Heart left ventricle (tissue), 16 donors: ENCODE results near the gene CEP85. TPM values are rescaled to one million over a fixed set of nuclear protein-coding genes. Genes with fewer than 3 reads are reported as not detected.

ENCODE experiments used
- ATAC-seq, 4 donors: fragments of 200-7000 bp; cut with Tn5 transposase; one replicate each; pipeline ENCODE4 v1.9.1; 2020 to 2022; ENCODE audit warnings: moderate library complexity in 4 of 4, mild to moderate bottlenecking in 3 of 4, moderate number of reproducible peaks in 1 of 4
- DNase-seq, 5 donors: peaks; one replicate each; pipeline ENCODE4 v3.0.0-alpha.2; 2020
- H3K27ac ChIP-seq, 12 donors: fragments of 200-600 bp; sonication (generic) in 4 of 12; one replicate each; pipeline versions ENCODE4 v1.5.0 to v1.8.0; 2016 to 2022; ENCODE audit warnings: mild to moderate bottlenecking in 2 of 12
- H3K27me3 ChIP-seq, 9 donors: fragments of 200-600 bp; sonication (generic) in 2 of 9; one replicate each; pipeline versions ENCODE4 v1.5.1 to v1.8.0; 2016 to 2022; ENCODE audit warnings: mild to moderate bottlenecking in 3 of 9
- H3K36me3 ChIP-seq, 9 donors: fragments of 200-600 bp; sonication (generic) in 2 of 9; one replicate each; pipeline versions ENCODE4 v1.5.0 to v1.8.0; 2018 to 2022; ENCODE audit warnings: mild to moderate bottlenecking in 2 of 9
- H3K4me1 ChIP-seq, 12 donors: fragments of 200-600 bp; sonication (generic) in 4 of 12; one replicate each; pipeline versions ENCODE4 v1.5.0 to v1.8.0; 2016 to 2022; ENCODE audit warnings: mild to moderate bottlenecking in 3 of 12
- H3K4me3 ChIP-seq, 12 donors: fragments of 200-600 bp; sonication (generic) in 4 of 12; one replicate each; pipeline versions ENCODE4 v1.5.0 to v1.8.0; 2017 to 2022; ENCODE audit warnings: mild to moderate bottlenecking in 9 of 12, moderate library complexity in 4 of 12
- H3K9me3 ChIP-seq, 12 donors: fragments of 200-600 bp; sonication (generic) in 4 of 12; one replicate each; pipeline versions ENCODE4 v1.5.0 to v1.8.0; 2016 to 2022; ENCODE audit warnings: mild to moderate bottlenecking in 1 of 12
- POLR2A ChIP-seq, 2 donors: fragments of 450-650 bp; IDR thresholded peaks; one replicate each; pipeline ENCODE4 v1.6.1; 2017; ENCODE audit warnings: antibody characterized with exemption in 2 of 2, mild to moderate bottlenecking in 2 of 2, moderate library complexity in 2 of 2
- WGBS, 4 donors: extraction: QIAGEN DNeasy Blood & Tissue Kit in 2 of 4; methylation state at CpG; one replicate each; pipeline versions ENCODE4 v1.1.5 to v1.1.7; 2013 to 2018; 5-methylcytosine and 5-hydroxymethylcytosine counted together
- intact Hi-C, 10 donors: fragments of 100-400 bp; cut with DNase I; formaldehyde crosslinking; loops; one replicate each; pipeline versions ENCODE4 v1.11.1 to v1.14.2; 2022
- polyA plus RNA-seq, 2 donors: library from polyadenylated mRNA; stranded (reverse); fragments of 200-250 nt; gene quantifications; one replicate each; pipeline ENCODE4 v1.2.3, GENCODE V29; 2013
- total RNA-seq, 9 donors: library from RNA; depleted of rRNA in 2 of 9; stranded (reverse); fragments of >200 nt in 2 of 9; fragmentation: NEBNext Ultra II Directional in 3 of 9; extraction: Animal tissue kit (Norgen Biotek cat#: 25700) in 3 of 9; gene quantifications; one replicate each; pipeline versions ENCODE4 v1.1.0 to v1.2.4, GENCODE V29; 2016 to 2023
- TF ChIP-seq, protein P1 (sequence below), 12 donors: fragments of 200-600 bp; sonication (generic) in 4 of 12; IDR thresholded peaks; one replicate each; pipeline versions ENCODE4 v1.5.0 to v1.8.0; 2018 to 2022; ENCODE audit warnings: antibody characterized with exemption in 12 of 12, mild to moderate bottlenecking in 5 of 12
- donor health status: ischemic (EF 13 %, LVEDD 7.1; RV severe dilation, severe dysfunction).
- donor health status: healthy with polysubstance abuse.
- donor health status: DM: no; HTN: yes; CAD: no.
- donor health status: DM: no; HTN: no; CAD: no.
- donor health status: ischemic (EF 25% LVEDD 6.9; RV normal size, moderate dysfunction).
- donor health status: ischemic (EF 25% LVEDD 5.7; RV mildly dilated, moderate dysfunction).
- donor health status: healthy.
- donor health status: DM: yes; HTN: yes; CAD: no.
- donor health status: ischemic (EF 35%, LVEDD 5.7; RV mildly dilated, moderate dysfunction).
- donor health status: nonischemic (EF 11% LVEDD 7.7; RV severe dilation, severe dysfunction).
- donor health status: DM: yes; HTN: yes; CAD: no.
- donor health status: PGD.
- donor health status: ischemic (EF 29% LVEDD 5.4; RV normal size, mild dysfunction).
- donor health status: nonischemic (EF 23%, LVEDD 6.1; RV moderate dilation, normal function).

Gene CEP85
- total and polyA plus RNA-seq, 11 donors: 13.4 to 180 (median 41.6) TPM

DNA sequence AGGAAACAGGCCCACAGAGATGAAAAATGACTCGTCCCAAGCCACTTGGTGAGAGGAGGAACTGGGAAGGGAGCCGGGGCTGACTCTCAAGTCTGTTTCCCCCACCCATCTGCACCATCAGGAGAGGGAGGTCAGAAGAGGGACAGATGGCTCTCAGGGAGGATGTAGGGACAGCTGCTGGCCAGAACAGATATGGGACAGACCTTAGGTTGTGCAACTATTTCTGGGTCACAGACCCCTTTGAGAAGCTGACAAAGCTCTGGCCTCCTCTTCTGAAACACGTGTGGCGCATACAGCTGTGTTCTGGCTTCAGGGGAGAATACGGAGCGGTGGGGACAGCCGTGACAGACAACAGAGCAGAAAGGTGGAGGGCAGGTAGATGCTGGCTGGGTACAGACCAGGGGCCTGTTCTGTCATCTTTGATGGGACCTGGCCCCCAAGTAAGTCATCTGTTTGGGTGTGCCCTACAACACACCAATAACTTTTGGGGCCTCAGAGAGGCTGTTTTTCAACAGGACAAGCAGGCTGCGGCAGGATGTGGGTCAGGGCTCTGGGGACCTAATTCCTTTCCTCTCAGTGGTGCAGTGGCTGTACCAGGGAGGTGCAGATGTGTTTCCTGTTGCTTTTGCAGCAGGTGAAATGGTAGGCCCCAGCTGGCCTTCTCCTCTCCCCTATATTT, 53.2 kb downstream of the CEP85 start:
- no peak for TF ChIP-seq POLR2A (IDR thresholded peaks at IDR 0.05)
- TF ChIP-seq, protein P1, sequence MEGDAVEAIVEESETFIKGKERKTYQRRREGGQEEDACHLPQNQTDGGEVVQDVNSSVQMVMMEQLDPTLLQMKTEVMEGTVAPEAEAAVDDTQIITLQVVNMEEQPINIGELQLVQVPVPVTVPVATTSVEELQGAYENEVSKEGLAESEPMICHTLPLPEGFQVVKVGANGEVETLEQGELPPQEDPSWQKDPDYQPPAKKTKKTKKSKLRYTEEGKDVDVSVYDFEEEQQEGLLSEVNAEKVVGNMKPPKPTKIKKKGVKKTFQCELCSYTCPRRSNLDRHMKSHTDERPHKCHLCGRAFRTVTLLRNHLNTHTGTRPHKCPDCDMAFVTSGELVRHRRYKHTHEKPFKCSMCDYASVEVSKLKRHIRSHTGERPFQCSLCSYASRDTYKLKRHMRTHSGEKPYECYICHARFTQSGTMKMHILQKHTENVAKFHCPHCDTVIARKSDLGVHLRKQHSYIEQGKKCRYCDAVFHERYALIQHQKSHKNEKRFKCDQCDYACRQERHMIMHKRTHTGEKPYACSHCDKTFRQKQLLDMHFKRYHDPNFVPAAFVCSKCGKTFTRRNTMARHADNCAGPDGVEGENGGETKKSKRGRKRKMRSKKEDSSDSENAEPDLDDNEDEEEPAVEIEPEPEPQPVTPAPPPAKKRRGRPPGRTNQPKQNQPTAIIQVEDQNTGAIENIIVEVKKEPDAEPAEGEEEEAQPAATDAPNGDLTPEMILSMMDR (IDR thresholded peaks at IDR 0.05): no peak
- peak overlapping the region in 1 of 12 donors; percentile 5 for H3K4me3 ChIP-seq
- intact Hi-C loops: loop anchor here in 3 of 10 donors (2.0 to 5.0 kb wide), 3 partner anchors 16 to 75 kb away; no protein-coding TSS in a partner anchor
- H3K27ac ChIP-seq: peak overlapping the region in 11 of 12 donors; percentile 26 to 98 (median 66)
- no peaks in the 10 kb centered on the region for H3K27me3 ChIP-seq
- ATAC-seq (peak; percentile 13 to 60 (median 52)), DNase-seq (peak in 2 of 5 donors; percentile 69 to 87)
- no peaks in the 10 kb centered on the region for H3K9me3 ChIP-seq
- H3K36me3 ChIP-seq: no peaks in the 10 kb centered on the region
- peaks cover 9 to 100% (median 37%) of the 10 kb centered on the region in 12 donors for H3K4me1 ChIP-seq
- 35 to 49% (median 45%) methylated on average over 8 of the region's 8 CpGs for WGBS, 4 donors

DNA sequence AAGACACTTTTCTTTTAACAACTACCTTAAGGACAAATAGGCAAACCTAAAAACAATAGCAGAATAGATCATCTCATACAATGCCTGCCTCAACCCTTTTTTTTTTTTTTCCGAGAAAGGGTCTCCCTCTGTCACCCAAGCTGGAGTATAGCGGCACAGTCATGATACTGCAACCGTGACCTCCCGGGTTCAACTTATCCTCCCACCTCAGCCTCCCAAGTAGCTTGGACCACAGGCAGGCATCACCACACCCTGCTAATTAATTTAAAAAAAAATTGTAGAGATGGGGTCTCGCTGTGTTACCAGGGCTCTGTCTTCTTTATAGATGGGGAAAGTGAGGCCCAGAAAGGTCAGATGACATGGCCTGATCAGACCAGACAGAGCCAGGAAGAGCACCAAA, 53.8 kb downstream of the CEP85 start:
- no peaks in the 10 kb centered on the region for H3K36me3 ChIP-seq
- DNase-seq: no peak
- peaks cover 9 to 100% (median 37%) of the 10 kb centered on the region in 12 donors for H3K4me1 ChIP-seq
- ATAC-seq: no peak
- no peaks in the 10 kb centered on the region for H3K9me3 ChIP-seq
- no peak for TF ChIP-seq POLR2A (IDR thresholded peaks at IDR 0.05)
- TF ChIP-seq, protein P1 (IDR thresholded peaks at IDR 0.05): no peak
- H3K4me3 ChIP-seq: peak overlapping the region in 1 of 12 donors; percentile 5
- intact Hi-C loops: loop anchor here in 3 of 10 donors (2.0 to 5.0 kb wide), 3 partner anchors 15 to 74 kb away; no protein-coding TSS in a partner anchor
- WGBS, 4 donors: 81 to 94% (median 87%) methylated on average over 5 of the region's 5 CpGs
- H3K27me3 ChIP-seq: no peaks in the 10 kb centered on the region
- H3K27ac ChIP-seq: peak overlapping the region in 11 of 12 donors; percentile 26 to 98 (median 66)

DNA sequence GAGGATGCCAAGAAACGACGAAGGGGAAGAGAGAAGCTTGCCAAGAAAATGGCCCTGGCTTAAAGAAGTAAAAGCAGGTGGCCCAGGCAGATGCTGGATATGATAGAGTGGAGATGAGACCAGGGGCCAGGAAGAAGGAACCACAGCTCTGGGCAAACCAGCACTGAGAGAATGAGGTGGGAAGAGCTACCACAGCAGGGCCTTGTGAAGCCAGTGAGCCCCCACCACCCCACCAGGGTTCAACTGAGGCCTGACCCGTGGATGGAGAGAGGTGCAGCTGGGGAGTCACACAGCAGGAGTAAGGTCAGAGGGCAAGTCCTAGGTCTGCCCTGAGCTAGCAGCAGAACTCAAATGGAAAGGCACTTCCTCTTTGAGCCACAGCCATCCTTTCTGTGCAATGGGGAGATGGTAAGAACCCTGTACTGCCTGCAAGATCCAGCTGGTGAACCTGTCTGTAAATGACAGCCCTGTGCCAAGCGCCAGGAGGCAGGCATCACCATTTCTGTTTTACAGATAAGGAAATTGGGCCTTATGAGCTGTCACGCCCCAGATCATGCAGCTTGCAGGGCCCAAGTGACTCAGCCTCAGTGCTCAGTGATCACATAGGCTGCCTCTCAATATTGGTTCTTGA, 54.4 kb downstream of the CEP85 start:
- intact Hi-C loops: loop anchor here in 2 of 10 donors (5.0 kb wide), 2 partner anchors 34 to 74 kb away; no protein-coding TSS in a partner anchor
- no peak for TF ChIP-seq POLR2A (IDR thresholded peaks at IDR 0.05)
- TF ChIP-seq, protein P1 (IDR thresholded peaks at IDR 0.05): no peak
- WGBS, 4 donors: 64 to 71% (median 70%) methylated on average over 5 of the region's 5 CpGs
- DNase-seq (no peak), ATAC-seq (no peak)
- peaks cover 9 to 97% (median 37%) of the 10 kb centered on the region in 12 donors for H3K4me1 ChIP-seq
- H3K36me3 ChIP-seq: no peaks in the 10 kb centered on the region
- no peaks in the 10 kb centered on the region for H3K9me3 ChIP-seq
- peak overlapping the region in 11 of 12 donors; percentile 16 to 98 (median 66) for H3K27ac ChIP-seq
- no peaks in the 10 kb centered on the region for H3K27me3 ChIP-seq
- H3K4me3 ChIP-seq: no peak overlapping the region
